GDM1 (cell line): ENCODE data around the gene LRRC37B.
"Not testable (repeated sequence)": the region's sequence is repeated elsewhere in the genome, so short reads cannot be mapped to it uniquely, and the experiment has no call there.

ENCODE experiments used
- DNase-seq: peaks from one replicate; lab custom pipeline; 2025; lab: John Stamatoyannopoulos, UW

The LRRC37B gene

GRCh38 chr17:32092062-32092461, 84.9 kb downstream of the LRRC37B start:
- DNase-seq: not testable (repeated sequence)

- DNase-seq: no peak
Measured at GRCh38 chr17:32099686-32100085, 92.5 kb downstream of the LRRC37B start.

DNA sequence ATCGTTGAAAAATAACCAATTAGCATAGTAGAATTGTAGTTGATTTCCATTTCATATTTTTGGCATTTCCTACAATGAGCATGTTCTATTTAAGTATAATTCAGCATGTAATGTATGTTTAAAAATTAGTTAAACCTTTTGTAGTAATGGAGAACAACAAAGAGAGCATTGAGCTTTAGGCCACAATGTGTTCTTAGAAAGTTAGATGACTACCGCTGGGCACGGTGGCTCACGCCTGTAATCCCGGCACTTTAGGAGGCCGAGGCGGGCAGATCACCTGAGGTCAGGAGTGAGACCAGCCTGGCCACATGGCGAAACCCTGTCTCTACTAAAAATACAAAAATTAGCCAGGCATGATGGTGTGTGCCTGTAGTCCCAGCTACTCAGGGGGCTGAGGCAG, 93.1 kb downstream of the LRRC37B start:
- not testable (repeated sequence) for DNase-seq

DNA sequence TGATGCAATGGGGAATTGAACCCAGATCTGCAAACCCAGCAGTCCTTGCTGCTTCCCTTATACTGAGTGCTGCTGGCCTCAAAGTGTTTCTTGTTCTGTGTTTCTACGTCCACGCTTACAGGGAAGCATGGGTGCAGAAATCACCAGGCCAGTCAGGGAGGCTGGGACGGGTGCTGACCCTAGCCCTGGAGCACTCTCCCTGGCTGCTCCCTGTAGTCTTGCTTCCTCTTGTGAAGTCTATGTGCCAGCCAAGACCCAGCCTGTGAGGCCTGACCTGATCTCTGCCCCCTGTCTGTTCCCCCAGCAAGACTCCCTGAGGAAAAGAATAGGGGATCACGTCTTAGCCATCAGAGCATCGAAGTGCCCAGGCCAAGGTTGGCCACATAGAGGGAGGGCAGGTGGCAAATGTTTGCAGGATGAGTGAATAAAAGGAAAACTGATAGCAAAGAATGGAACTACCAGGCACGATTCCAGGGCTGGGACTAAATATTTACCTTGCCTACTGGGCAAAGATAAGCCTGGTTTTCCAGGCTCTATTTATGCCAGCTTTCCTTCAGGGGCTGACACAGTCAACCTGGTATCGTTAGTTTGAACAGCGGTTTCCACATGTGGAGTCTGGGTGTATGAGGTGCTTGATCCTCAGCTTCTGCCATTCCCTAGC, 93.9 kb downstream of the LRRC37B start:
- DNase-seq: no peak

- no peak for DNase-seq
Measured at GRCh38 chr17:32102172-32102571, 95.0 kb downstream of the LRRC37B start.

GRCh38 chr17:32102646-32103186, 95.5 kb downstream of the LRRC37B start:
- no peak for DNase-seq
